Neuronal stem cell (in vitro differentiated cells): Measurements from ENCODE around the gene GRIFIN.

ENCODE experiments used
- DNase-seq: peaks from one replicate; pipeline ENCODE4 v3.0.0-alpha.2; 2013; ENCODE audit warnings: low spot score
- H2AFZ ChIP-seq: one replicate; pipeline ENCODE4 v1.6.1; 2013; ENCODE audit warnings: mild to moderate bottlenecking, low read length, inconsistent platforms
- H2AK5ac ChIP-seq: 2 replicates; pipeline ENCODE4 v1.6.1; 2013; ENCODE audit warnings: low read depth, mild to moderate bottlenecking, inconsistent platforms, low read length, moderate library complexity, mixed read lengths
- H2BK120ac ChIP-seq: 2 replicates; pipeline ENCODE4 v1.6.1; 2013; ENCODE audit warnings: low read depth, mild to moderate bottlenecking, inconsistent platforms, low read length, moderate library complexity, mixed read lengths
- H2BK12ac ChIP-seq: one replicate; pipeline ENCODE4 v1.6.1; 2013; ENCODE audit warnings: low read length, inconsistent platforms
- H2BK15ac ChIP-seq: 2 replicates; pipeline ENCODE4 v1.6.1; 2013; ENCODE audit warnings: mild to moderate bottlenecking, low read length, inconsistent platforms, mixed read lengths
- H2BK5ac ChIP-seq: one replicate; pipeline ENCODE4 v1.6.1; 2013; ENCODE audit warnings: inconsistent platforms, mild to moderate bottlenecking, low read length, moderate library complexity
- H3K14ac ChIP-seq: one replicate; pipeline ENCODE4 v1.6.1; 2013; ENCODE audit warnings: low read length, inconsistent platforms
- H3K18ac ChIP-seq: 2 replicates; pipeline ENCODE4 v1.6.1; 2013; ENCODE audit warnings: low read length, inconsistent platforms
- H3K23ac ChIP-seq: 2 replicates; pipeline ENCODE4 v1.6.1; 2013; ENCODE audit warnings: low read depth, mild to moderate bottlenecking, mixed read lengths, low read length, inconsistent platforms; ENCODE audit not compliant: poor library complexity
- H3K27ac ChIP-seq: replicated peaks from 3 replicates; pipeline ENCODE4 v1.5.1; 2013; ENCODE audit warnings: low read length, inconsistent platforms
- H3K27me3 ChIP-seq, 3 experiments: 2 replicates each; pipeline ENCODE4 v1.6.1; 2013; ENCODE audit warnings: low read length in 3 of 3, mild to moderate bottlenecking in 2 of 3, inconsistent platforms in 1 of 3, low read depth in 1 of 3, mixed read lengths in 1 of 3, moderate library complexity in 1 of 3; ENCODE audit not compliant: control insufficient read depth in 3 of 3, insufficient read depth in 3 of 3
- H3K36me3 ChIP-seq, 2 donors: replicated peaks in 1 of 2; 2 replicates each; pipeline ENCODE4 v1.6.1; 2013; ENCODE audit warnings: low read length in 2 of 2; ENCODE audit not compliant: control insufficient read depth in 2 of 2, insufficient read depth in 2 of 2
- H3K4ac ChIP-seq: 2 replicates; pipeline ENCODE4 v1.6.1; 2013; ENCODE audit warnings: inconsistent platforms, mild to moderate bottlenecking, low read length, moderate library complexity
- H3K4me1 ChIP-seq, 2 donors: 1 replicate in 1 of 2; 2 replicates in 1 of 2; pipeline ENCODE4 v1.6.1; 2013; ENCODE audit warnings: low read length in 2 of 2, low read depth in 1 of 2; ENCODE audit not compliant: control insufficient read depth in 2 of 2, insufficient read depth in 1 of 2
- H3K4me2 ChIP-seq: one replicate; pipeline ENCODE4 v1.6.1; 2013; ENCODE audit warnings: mild to moderate bottlenecking, low read length, inconsistent platforms; ENCODE audit not compliant: insufficient read depth, poor library complexity, severe bottlenecking
- H3K4me3 ChIP-seq, 2 donors: 2 replicates each; pipeline ENCODE4 v1.5.1; 2013; ENCODE audit warnings: low read length in 2 of 2, mild to moderate bottlenecking in 2 of 2, inconsistent platforms in 1 of 2, moderate library complexity in 1 of 2
- H3K79me1 ChIP-seq: one replicate; pipeline ENCODE4 v1.6.1; 2013; ENCODE audit warnings: low read depth, mild to moderate bottlenecking, inconsistent platforms, low read length, moderate library complexity
- H3K9ac ChIP-seq: one replicate; pipeline ENCODE4 v1.6.1; 2013; ENCODE audit warnings: mild to moderate bottlenecking, low read depth, low read length, inconsistent platforms; ENCODE audit not compliant: poor library complexity
- H3K9me3 ChIP-seq, 2 donors: replicated peaks in 1 of 2; 2 replicates each; pipeline versions ENCODE3 to v1.6.1; 2013; ENCODE audit warnings: low read length in 2 of 2, mild to moderate bottlenecking in 2 of 2, inconsistent platforms in 1 of 2, low read depth in 1 of 2, mixed read lengths in 1 of 2, moderate library complexity in 1 of 2; ENCODE audit not compliant: control insufficient read depth in 2 of 2, insufficient read depth in 1 of 2
- H4K8ac ChIP-seq: one replicate; pipeline ENCODE4 v1.6.1; 2013; ENCODE audit warnings: low read depth, mild to moderate bottlenecking, inconsistent platforms, low read length, moderate library complexity
- H4K91ac ChIP-seq: one replicate; pipeline ENCODE4 v1.6.1; 2013; ENCODE audit warnings: low read length, low read depth, mild to moderate bottlenecking, inconsistent platforms; ENCODE audit not compliant: poor library complexity
- WGBS, 2 donors: extraction: QIAGEN DNeasy Blood & Tissue Kit; methylation state at CpG; one replicate each; pipeline ENCODE4 v1.1.7; 2013; ENCODE audit warnings: missing lambda C conversion rate in 2 of 2, mixed read lengths in 1 of 2; ENCODE audit not compliant: insufficient read length in 2 of 2, insufficient replicate concordance in 1 of 2; ENCODE audit errors: extremely low coverage in 2 of 2; 5-methylcytosine and 5-hydroxymethylcytosine counted together

Gene GRIFIN

GRCh38 chr7:2498708-2499107 lies 22.5 kb upstream of the GRIFIN start:
- no peak overlapping the region for H2AFZ ChIP-seq
- no peak for DNase-seq
- peak overlapping the region; percentile 89 for H3K23ac ChIP-seq
- peak overlapping the region; percentile 100 for H3K27ac ChIP-seq
- peaks cover 60 to 64% of the 10 kb centered on the region in 2 donors for H3K4me1 ChIP-seq
- H2BK120ac ChIP-seq = peak overlapping the region; percentile 100
- no peaks in the 10 kb centered on the region for H3K9me3 ChIP-seq
- no peaks in the 10 kb centered on the region for H3K27me3 ChIP-seq
- H3K9ac ChIP-seq = peak overlapping the region; percentile 81
- H3K18ac ChIP-seq = peak overlapping the region; percentile 100
- H2BK5ac ChIP-seq = peak overlapping the region; percentile 100
- no peaks in the 10 kb centered on the region for H3K36me3 ChIP-seq
- no peak overlapping the region for H3K4me3 ChIP-seq
- peak overlapping the region; percentile 100 for H2AK5ac ChIP-seq
- peak overlapping the region; percentile 97 for H3K14ac ChIP-seq
- H2BK12ac ChIP-seq = peak overlapping the region; percentile 100
- WGBS, 2 donors = no CpG with 5 or more reads among the region's 6 CpGs
- H3K4me2 ChIP-seq = no peak overlapping the region
- peak overlapping the region; percentile 100 for H3K4ac ChIP-seq
- H4K8ac ChIP-seq = peak overlapping the region; percentile 98
- H2BK15ac ChIP-seq = peak overlapping the region; percentile 100
- peaks cover 6% of the 10 kb centered on the region for H3K79me1 ChIP-seq
- H4K91ac ChIP-seq = peak overlapping the region; percentile 100

GRCh38 chr7:2497500-2498336 lies 21.5 kb upstream of the GRIFIN start:
- peaks cover 59 to 65% of the 10 kb centered on the region in 2 donors for H3K4me1 ChIP-seq
- peak overlapping the region; percentile 94 for H3K23ac ChIP-seq
- H2BK5ac ChIP-seq = peak overlapping the region; percentile 100
- H2AK5ac ChIP-seq = peak overlapping the region; percentile 100
- peak overlapping the region; percentile 100 for H3K4ac ChIP-seq
- no peak for DNase-seq
- H4K8ac ChIP-seq = no peak overlapping the region
- peak overlapping the region; percentile 71 for H3K9ac ChIP-seq
- H3K4me3 ChIP-seq = no peak overlapping the region
- peak overlapping the region; percentile 100 for H3K18ac ChIP-seq
- H3K79me1 ChIP-seq = peaks cover 6% of the 10 kb centered on the region
- peak overlapping the region; percentile 100 for H2BK15ac ChIP-seq
- peak overlapping the region; percentile 100 for H2BK120ac ChIP-seq
- H3K36me3 ChIP-seq = no peaks in the 10 kb centered on the region
- peak overlapping the region; percentile 100 for H4K91ac ChIP-seq
- peak overlapping the region; percentile 100 for H3K27ac ChIP-seq
- H3K9me3 ChIP-seq = no peaks in the 10 kb centered on the region
- peak overlapping the region; percentile 94 for H3K14ac ChIP-seq
- H3K4me2 ChIP-seq = no peak overlapping the region
- H2BK12ac ChIP-seq = peak overlapping the region; percentile 100
- no CpG with 5 or more reads among the region's 25 CpGs for WGBS, 2 donors
- peak overlapping the region; percentile 70 for H2AFZ ChIP-seq
- H3K27me3 ChIP-seq = no peaks in the 10 kb centered on the region

GRCh38 chr7:2497065-2497464 lies 20.9 kb upstream of the GRIFIN start:
- no peak for DNase-seq
- Histone ChIP-seq H3K9me3 (no peaks in the 10 kb centered on the region), H3K4me3 (no peak overlapping the region), H3K27ac (peak overlapping the region; percentile 100), H3K23ac (peak overlapping the region; percentile 94), H2BK15ac (peak overlapping the region; percentile 100), H2BK12ac (peak overlapping the region; percentile 30), H3K4me1 (peaks cover 59 to 65% of the 10 kb centered on the region in 2 donors), H3K79me1 (peaks cover 6% of the 10 kb centered on the region), H3K27me3 (no peaks in the 10 kb centered on the region), H3K36me3 (no peaks in the 10 kb centered on the region), H3K4ac (peak overlapping the region; percentile 99), H2AK5ac (peak overlapping the region; percentile 100), H2BK120ac (peak overlapping the region; percentile 100), H3K18ac (peak overlapping the region; percentile 100), H4K8ac (no peak overlapping the region), H3K4me2 (no peak overlapping the region), H3K14ac (peak overlapping the region; percentile 94), H2BK5ac (peak overlapping the region; percentile 100), H4K91ac (peak overlapping the region; percentile 19), H3K9ac (peak overlapping the region; percentile 50), H2AFZ (peak overlapping the region; percentile 70)
- no CpG with 5 or more reads among the region's 3 CpGs for WGBS, 2 donors

GRCh38 chr7:2496375-2496774 lies 20.2 kb upstream of the GRIFIN start:
- peak overlapping the region; percentile 94 for H3K18ac ChIP-seq
- H3K27me3 ChIP-seq = no peaks in the 10 kb centered on the region
- H2BK12ac ChIP-seq = peak overlapping the region; percentile 100
- H2BK15ac ChIP-seq = peak overlapping the region; percentile 100
- H3K23ac ChIP-seq = peak overlapping the region; percentile 87
- peak overlapping the region; percentile 83 for H3K9ac ChIP-seq
- peak overlapping the region; percentile 70 for H2AFZ ChIP-seq
- H3K4me1 ChIP-seq = peaks cover 59% of the 10 kb centered on the region in 2 donors
- no peaks in the 10 kb centered on the region for H3K9me3 ChIP-seq
- DNase-seq = no peak
- peak overlapping the region; percentile 91 for H2BK120ac ChIP-seq
- peak overlapping the region; percentile 38 for H4K91ac ChIP-seq
- peak overlapping the region; percentile 96 for H2BK5ac ChIP-seq
- H3K36me3 ChIP-seq = no peaks in the 10 kb centered on the region
- H3K27ac ChIP-seq = peak overlapping the region; percentile 99
- WGBS, 2 donors = no CpG with 5 or more reads among the region's 9 CpGs
- peak overlapping the region; percentile 100 for H2AK5ac ChIP-seq
- H4K8ac ChIP-seq = no peak overlapping the region
- H3K4me2 ChIP-seq = no peak overlapping the region
- H3K14ac ChIP-seq = peak overlapping the region; percentile 63
- peak overlapping the region; percentile 96 for H3K4ac ChIP-seq
- H3K4me3 ChIP-seq = no peak overlapping the region
- H3K79me1 ChIP-seq = peaks cover 6% of the 10 kb centered on the region
